ENCODE results near the gene TNFRSF1A. TPM values are rescaled to one million over a fixed set of nuclear protein-coding genes. Genes with fewer than 3 reads are reported as not detected.
A peak's percentile ranks its signal among the peaks of the same experiment; 100 is the strongest.

TNFRSF1A gene
- polyA plus RNA-seq, 1 donor (not counting 4 experiments of a cell fraction or from before 2014, with no cell fraction given), result 101 TPM

GRCh38 chr12:6343518-6343917 is 1.6 kb upstream of the TNFRSF1A start:
- DNase-seq (ENCODE audit: low read depth, low spot score), result no peak
- H3K9me1 ChIP-seq (ENCODE audit: control insufficient read depth, extremely low read depth, insufficient read depth, low read length), result no peaks in the 10 kb centered on the region
- dilution Hi-C loops (cut with MboI; ENCODE audit: extremely low pct_ligation_motif_present, low sequenced_read_pairs), result no loop called here

GRCh38 chr12:6342140-6342889 is 439 bp upstream of the TNFRSF1A start:
- Histone ChIP-seq H3K4me1 (ENCODE audit: control insufficient read depth, extremely low read depth, insufficient read depth, low read length) (peaks cover 45% of the 10 kb centered on the region), H3K79me2 (ENCODE audit: control insufficient read depth, insufficient read depth, low read length) (peaks cover 46% of the 10 kb centered on the region), H4K20me1 (ENCODE audit: control insufficient read depth, extremely low read depth, insufficient read depth, low read length) (peaks cover 6% of the 10 kb centered on the region), H3K4me2 (ENCODE audit: control insufficient read depth, extremely low read depth, insufficient read depth, low read depth, low read length) (peak overlapping the region; percentile 88), H3K27me3 (ENCODE audit: control insufficient read depth, extremely low read depth, insufficient read depth, low read length) (no peaks in the 10 kb centered on the region), H3K4me3 (ENCODE audit: control insufficient read depth in 2 of 3, extremely low read depth in 1 of 3, insufficient read depth in 2 of 3, low read depth in 1 of 3, low read length in 3 of 3) (peak overlapping the region; percentile 65 to 96 (median 83)), H3K27ac (ENCODE audit: control insufficient read depth, insufficient read depth, low read length) (peak overlapping the region; percentile 98), H3K9ac (ENCODE audit: control insufficient read depth, extremely low read depth, insufficient read depth, low read length) (peak overlapping the region; percentile 90), H2AFZ (ENCODE audit: control insufficient read depth, low read length) (peak overlapping the region; percentile 67), H3K36me3 (ENCODE audit: control insufficient read depth in 2 of 2, extremely low read depth in 1 of 2, insufficient read depth in 2 of 2, low read length in 2 of 2) (peaks cover 2 to 4% of the 10 kb centered on the region in 2 experiments), H3K9me1 (ENCODE audit: control insufficient read depth, extremely low read depth, insufficient read depth, low read length) (no peaks in the 10 kb centered on the region), H3K9me3 (ENCODE audit: control insufficient read depth, low read depth, low read length) (no peaks in the 10 kb centered on the region)
- dilution Hi-C loops (cut with MboI; ENCODE audit: extremely low pct_ligation_motif_present, low sequenced_read_pairs), result no loop called here
- FAIRE-seq, result no peak
- TF ChIP-seq CTCF (optimal IDR thresholded peaks at IDR 0.05 in 1 of 3, IDR thresholded peaks at IDR 0.05 in 1 of 3, conservative IDR thresholded peaks at IDR 0.05 in 1 of 3; ENCODE audit: extremely low read depth in 1 of 3, insufficient read depth in 2 of 3, low read length in 3 of 3) (no peak), EZH2 (IDR thresholded peaks at IDR 0.05; ENCODE audit: low read length) (no peak)
- no peak for DNase-seq (ENCODE audit: low read depth, low spot score)

More at GRCh38 chr12:6343518-6343917, 1.6 kb upstream of the TNFRSF1A start:
- no peaks in the 10 kb centered on the region for H3K9me3 ChIP-seq (ENCODE audit: control insufficient read depth, low read depth, low read length)
- peaks cover 33% of the 10 kb centered on the region for H3K4me1 ChIP-seq (ENCODE audit: control insufficient read depth, extremely low read depth, insufficient read depth, low read length)
- H3K27me3 ChIP-seq (ENCODE audit: control insufficient read depth, extremely low read depth, insufficient read depth, low read length), result no peaks in the 10 kb centered on the region
- H4K20me1 ChIP-seq (ENCODE audit: control insufficient read depth, extremely low read depth, insufficient read depth, low read length), result peaks cover 6% of the 10 kb centered on the region
- no peak for FAIRE-seq
- H3K9ac ChIP-seq (ENCODE audit: control insufficient read depth, extremely low read depth, insufficient read depth, low read length), result no peak overlapping the region
- TF ChIP-seq CTCF (optimal IDR thresholded peaks at IDR 0.05 in 1 of 3, IDR thresholded peaks at IDR 0.05 in 1 of 3, conservative IDR thresholded peaks at IDR 0.05 in 1 of 3; ENCODE audit: extremely low read depth in 1 of 3, insufficient read depth in 2 of 3, low read length in 3 of 3) (no peak), EZH2 (IDR thresholded peaks at IDR 0.05; ENCODE audit: low read length) (no peak)
- no peak overlapping the region for H3K4me3 ChIP-seq (ENCODE audit: control insufficient read depth in 2 of 3, extremely low read depth in 1 of 3, insufficient read depth in 2 of 3, low read depth in 1 of 3, low read length in 3 of 3)
- peaks cover 34% of the 10 kb centered on the region for H3K79me2 ChIP-seq (ENCODE audit: control insufficient read depth, insufficient read depth, low read length)
- H2AFZ ChIP-seq (ENCODE audit: control insufficient read depth, low read length), result no peak overlapping the region
- H3K27ac ChIP-seq (ENCODE audit: control insufficient read depth, insufficient read depth, low read length), result no peak overlapping the region
- H3K36me3 ChIP-seq (ENCODE audit: control insufficient read depth in 2 of 2, extremely low read depth in 1 of 2, insufficient read depth in 2 of 2, low read length in 2 of 2), result peaks cover 2 to 4% of the 10 kb centered on the region in 2 experiments
- no peak overlapping the region for H3K4me2 ChIP-seq (ENCODE audit: control insufficient read depth, extremely low read depth, insufficient read depth, low read depth, low read length)

All from keratinocyte (primary cell).